Aorta (tissue), 5 donors: ENCODE results near the gene IL18BP. TPM values are rescaled to one million over a fixed set of nuclear protein-coding genes. Genes with fewer than 3 reads are reported as not detected.

Source experiments
- ATAC-seq: fragments of 200-7000 bp; cut with Tn5 transposase; one replicate; pipeline ENCODE4 v1.9.1; 2022; ENCODE audit warnings: moderate library complexity; ENCODE audit not compliant: low FRiP score
- DNase-seq, 2 donors: peaks; one replicate each; pipeline ENCODE4 v3.0.0-alpha.2; 2020
- H3K27ac ChIP-seq, 2 donors: one replicate each; pipeline ENCODE4 v1.5.1; 2013; ENCODE audit warnings: low read length in 2 of 2, mild to moderate bottlenecking in 2 of 2, moderate library complexity in 2 of 2, control low read depth in 1 of 2, inconsistent platforms in 1 of 2, low read depth in 1 of 2
- H3K27me3 ChIP-seq, 2 donors: one replicate each; pipeline ENCODE4 v1.6.1; 2013; ENCODE audit warnings: control low read depth in 1 of 2, low read length in 1 of 2, mild to moderate bottlenecking in 1 of 2, moderate library complexity in 1 of 2; ENCODE audit not compliant: insufficient read depth in 2 of 2, control insufficient read depth in 1 of 2
- H3K36me3 ChIP-seq, 2 donors: one replicate each; pipeline ENCODE4 v1.6.1; 2013; ENCODE audit warnings: control low read depth in 1 of 2, low read length in 1 of 2, mild to moderate bottlenecking in 1 of 2; ENCODE audit not compliant: insufficient read depth in 2 of 2, control insufficient read depth in 1 of 2
- H3K4me1 ChIP-seq, 2 donors: one replicate each; pipeline ENCODE4 v1.6.1; 2013; ENCODE audit warnings: low read length in 2 of 2, control low read depth in 1 of 2, mild to moderate bottlenecking in 1 of 2, moderate library complexity in 1 of 2; ENCODE audit not compliant: insufficient read depth in 2 of 2, control insufficient read depth in 1 of 2
- H3K4me3 ChIP-seq, 2 donors: one replicate each; pipeline ENCODE4 v1.5.1; 2013; ENCODE audit warnings: low read length in 2 of 2, control low read depth in 1 of 2, mild to moderate bottlenecking in 1 of 2
- H3K9me3 ChIP-seq: one replicate; pipeline ENCODE4 v1.6.1; 2013; ENCODE audit warnings: mild to moderate bottlenecking, low read length; ENCODE audit not compliant: control insufficient read depth
- WGBS, 2 donors: extraction: QIAGEN DNeasy Blood & Tissue Kit; methylation state at CpG; one replicate each; pipeline ENCODE4 v1.1.7; 2013; 5-methylcytosine and 5-hydroxymethylcytosine counted together
- intact Hi-C, 2 donors: fragments of 100-400 bp; cut with DNase I; formaldehyde crosslinking; loops; one replicate each; pipeline versions ENCODE4 v1.14.2 to v1.15.0; 2022
- polyA plus RNA-seq, 2 donors: library from polyadenylated mRNA; stranded (reverse); fragments of 200-250 nt; gene quantifications; one replicate each; pipeline ENCODE4 v1.2.3, GENCODE V29; 2013
- total RNA-seq, 2 donors: library from RNA; stranded (reverse); fragmentation: NEBNext Ultra II Directional; extraction: Animal tissue kit (Norgen Biotek cat#: 25700); gene quantifications; one replicate each; pipeline ENCODE4 v1.2.1, GENCODE V29; 2021
- donor health status: healthy with polysubstance abuse.
- donor health status: Bipolar disorder and iron deficiency.
- donor health status: DM: no; HTN: no; CAD: no.
- donor health status: DM: no; HTN: no; CAD: no.
- donor health status: DM: yes; HTN: yes; CAD: no.

Gene IL18BP
- total and polyA plus RNA-seq, 4 donors = 7.8 to 24.8 (median 12.8) TPM

DNA sequence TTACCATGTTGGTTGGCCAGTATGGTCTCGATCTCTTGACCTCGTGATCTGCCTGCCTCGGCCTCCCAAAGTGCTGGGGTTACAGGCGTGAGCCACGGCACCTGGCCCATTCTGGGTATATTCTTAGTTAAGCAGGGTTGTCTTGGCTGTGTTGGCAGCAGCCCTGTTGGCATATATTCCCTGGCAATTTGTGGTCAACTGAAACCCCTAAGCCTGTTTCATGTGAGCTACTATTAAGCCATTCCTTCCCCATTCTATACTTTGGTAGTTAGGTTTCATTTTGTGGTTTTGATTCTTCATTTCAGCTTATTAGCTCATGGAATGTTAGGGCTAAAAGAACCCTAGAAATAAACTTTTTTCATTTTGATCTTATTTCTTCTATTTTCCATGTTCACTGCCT is 22.2 kb upstream of the IL18BP start:
- H3K27ac ChIP-seq = no peak overlapping the region
- 72 to 73% methylated on average over 5 of the region's 5 CpGs for WGBS, 2 donors
- no peak for DNase-seq
- ATAC-seq = no peak
- H3K36me3 ChIP-seq = peaks cover 0 to 3% of the 10 kb centered on the region in 2 donors
- H3K9me3 ChIP-seq = no peaks in the 10 kb centered on the region
- no peak overlapping the region for H3K4me3 ChIP-seq
- intact Hi-C loops = loop anchor here in 1 of 2 donors (2.0 kb wide), 1 partner anchor 112 kb away; no protein-coding TSS in a partner anchor
- H3K4me1 ChIP-seq = no peaks in the 10 kb centered on the region
- H3K27me3 ChIP-seq = no peaks in the 10 kb centered on the region

DNA sequence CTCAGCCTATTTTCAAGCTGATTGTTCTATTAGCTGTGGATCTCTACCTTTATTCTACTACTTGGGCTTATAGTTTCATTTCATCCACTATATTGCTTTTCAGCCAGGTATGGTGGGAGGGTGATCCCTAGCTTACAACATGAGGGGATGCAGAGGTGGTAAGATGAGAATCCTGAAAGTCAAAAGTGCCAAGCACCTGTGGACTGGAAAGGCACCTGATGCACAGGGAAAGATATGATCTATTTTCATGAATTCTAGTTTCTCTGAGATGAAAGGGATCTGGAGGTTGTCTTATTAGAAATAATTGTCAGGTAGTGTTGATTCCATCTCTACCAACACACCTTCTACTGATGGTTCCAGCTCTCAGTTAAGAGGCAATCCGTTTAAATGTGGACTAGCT is 21.6 kb upstream of the IL18BP start:
- no peak for ATAC-seq
- peaks cover 0 to 3% of the 10 kb centered on the region in 2 donors for H3K36me3 ChIP-seq
- WGBS, 2 donors = 64 to 74% methylated on average over 1 of the region's 1 CpG
- H3K9me3 ChIP-seq = no peaks in the 10 kb centered on the region
- H3K4me3 ChIP-seq = no peak overlapping the region
- H3K4me1 ChIP-seq = no peaks in the 10 kb centered on the region
- no peak overlapping the region for H3K27ac ChIP-seq
- H3K27me3 ChIP-seq = no peaks in the 10 kb centered on the region
- no peak for DNase-seq
- intact Hi-C loops = loop anchor here in 1 of 2 donors (2.0 kb wide), 1 partner anchor 112 kb away; no protein-coding TSS in a partner anchor

GRCh38 chr11:71977743-71978418 is 20.8 kb upstream of the IL18BP start:
- DNase-seq (peak in 1 of 2 donors; percentile 60), ATAC-seq (peak; percentile 77)

DNA sequence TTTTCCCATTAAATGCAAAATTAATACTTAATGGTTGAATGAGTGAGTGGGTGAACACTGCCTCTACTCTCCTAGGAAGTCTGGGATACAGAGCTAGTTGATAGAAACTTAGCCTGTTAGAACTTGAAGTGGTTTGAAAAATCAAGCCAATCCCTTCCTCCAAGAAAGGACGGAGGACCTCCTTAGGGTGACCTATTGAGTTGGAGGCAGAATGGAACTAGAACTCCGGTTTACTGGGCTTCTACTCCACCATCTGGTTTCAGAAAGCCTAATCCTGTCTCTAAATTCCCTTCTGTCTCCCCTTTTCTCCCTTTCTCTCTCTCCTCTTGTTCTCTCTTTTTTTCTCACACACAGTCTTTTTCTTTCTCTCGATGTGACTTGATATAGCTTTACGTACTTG is 19.6 kb upstream of the IL18BP start:
- Histone ChIP-seq H3K36me3 (peaks cover 0 to 6% of the 10 kb centered on the region in 2 donors), H3K9me3 (no peaks in the 10 kb centered on the region), H3K4me1 (no peaks in the 10 kb centered on the region), H3K27ac (no peak overlapping the region), H3K4me3 (no peak overlapping the region), H3K27me3 (no peaks in the 10 kb centered on the region)
- no peak for ATAC-seq
- DNase-seq = no peak
- intact Hi-C loops = no loop called here
- WGBS, 2 donors = 91 to 92% methylated on average over 4 of the region's 4 CpGs

More at GRCh38 chr11:71977743-71978418, 20.8 kb upstream of the IL18BP start:
- Histone ChIP-seq H3K4me3 (no peak overlapping the region), H3K9me3 (no peaks in the 10 kb centered on the region), H3K27ac (no peak overlapping the region), H3K4me1 (no peaks in the 10 kb centered on the region), H3K27me3 (no peaks in the 10 kb centered on the region), H3K36me3 (peaks cover 0 to 3% of the 10 kb centered on the region in 2 donors)
- intact Hi-C loops = loop anchor here in 1 of 2 donors (2.0 kb wide), 1 partner anchor 111 kb away; no protein-coding TSS in a partner anchor
- 52 to 53% methylated on average over 7 of the region's 7 CpGs for WGBS, 2 donors

DNA sequence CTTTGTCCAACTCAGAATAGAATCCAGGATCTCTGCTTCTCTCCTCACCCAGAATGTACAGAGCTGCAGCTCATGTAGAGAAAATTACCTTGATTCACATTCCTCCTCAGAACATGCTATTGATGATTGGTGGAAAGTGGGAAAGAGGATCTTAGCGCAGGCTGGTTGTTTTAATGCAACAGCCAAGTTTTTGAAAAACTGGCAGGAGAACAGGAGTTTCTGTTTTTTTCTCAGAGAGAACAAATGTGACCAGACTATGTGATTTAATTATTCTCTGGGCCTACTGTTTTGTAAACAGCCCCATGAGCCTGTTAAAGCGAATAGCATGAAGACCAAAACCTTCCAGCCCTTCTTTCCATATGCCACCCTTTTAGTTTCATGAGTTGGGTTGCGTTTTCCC is 19.1 kb upstream of the IL18BP start:
- H3K9me3 ChIP-seq = no peaks in the 10 kb centered on the region
- intact Hi-C loops = no loop called here
- no peaks in the 10 kb centered on the region for H3K27me3 ChIP-seq
- DNase-seq (no peak), ATAC-seq (no peak)
- H3K4me3 ChIP-seq = no peak overlapping the region
- H3K27ac ChIP-seq = no peak overlapping the region
- no peaks in the 10 kb centered on the region for H3K4me1 ChIP-seq
- WGBS, 2 donors = 74 to 86% methylated on average over 3 of the region's 3 CpGs
- H3K36me3 ChIP-seq = peaks cover 0 to 6% of the 10 kb centered on the region in 2 donors

- Histone ChIP-seq H3K36me3 (peaks cover 0 to 2% of the 10 kb centered on the region in 2 donors), H3K4me1 (peaks cover 3 to 4% of the 10 kb centered on the region in 2 donors), H3K27ac (no peak overlapping the region), H3K9me3 (no peaks in the 10 kb centered on the region), H3K27me3 (no peaks in the 10 kb centered on the region), H3K4me3 (no peak overlapping the region)
- no peak for DNase-seq
- no peak for ATAC-seq
- 92 to 97% methylated on average over 2 of the region's 2 CpGs for WGBS, 2 donors
- intact Hi-C loops = no loop called here
Measured at GRCh38 chr11:71986131-71986530, 12.6 kb upstream of the IL18BP start.

DNA sequence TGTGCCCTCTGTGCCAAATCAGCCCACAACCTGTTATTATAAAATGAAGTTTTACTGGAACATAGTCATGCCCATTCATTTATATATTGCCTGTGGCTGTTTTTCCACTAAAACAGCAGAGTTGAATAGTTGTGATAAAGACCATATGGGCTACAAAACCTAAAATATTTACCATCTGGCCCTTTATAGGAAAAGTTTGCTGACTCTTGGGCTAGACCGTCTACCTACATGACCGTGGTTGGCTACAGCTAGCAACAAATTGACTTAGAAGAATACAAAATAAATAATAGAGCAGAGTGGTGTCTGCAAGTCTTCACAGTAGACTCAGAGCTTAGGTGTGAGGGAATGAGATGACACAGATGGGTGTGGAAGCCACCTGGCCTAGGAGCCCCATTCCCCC is 11.2 kb upstream of the IL18BP start:
- DNase-seq = no peak
- intact Hi-C loops = no loop called here
- peaks cover 3 to 4% of the 10 kb centered on the region in 2 donors for H3K4me1 ChIP-seq
- H3K9me3 ChIP-seq = no peaks in the 10 kb centered on the region
- H3K27ac ChIP-seq = peak overlapping the region in 1 of 2 donors; percentile 77
- no peaks in the 10 kb centered on the region for H3K27me3 ChIP-seq
- no peak overlapping the region for H3K4me3 ChIP-seq
- ATAC-seq = no peak
- WGBS, 2 donors = 5 to 10% methylated on average over 2 of the region's 2 CpGs
- peaks cover 0 to 2% of the 10 kb centered on the region in 2 donors for H3K36me3 ChIP-seq

GRCh38 chr11:71988050-71988449 is 10.7 kb upstream of the IL18BP start:
- WGBS, 2 donors = 4 to 7% methylated on average over 3 of the region's 3 CpGs
- H3K27ac ChIP-seq = peak overlapping the region in 1 of 2 donors; percentile 77
- intact Hi-C loops = no loop called here
- H3K4me3 ChIP-seq = no peak overlapping the region
- H3K36me3 ChIP-seq = peaks cover 0 to 2% of the 10 kb centered on the region in 2 donors
- H3K9me3 ChIP-seq = no peaks in the 10 kb centered on the region
- DNase-seq (no peak), ATAC-seq (no peak)
- H3K4me1 ChIP-seq = peaks cover 3 to 4% of the 10 kb centered on the region in 2 donors
- no peaks in the 10 kb centered on the region for H3K27me3 ChIP-seq

- no peaks in the 10 kb centered on the region for H3K36me3 ChIP-seq
- DNase-seq (no peak), ATAC-seq (no peak)
- H3K9me3 ChIP-seq = no peaks in the 10 kb centered on the region
- no peak overlapping the region for H3K4me3 ChIP-seq
- no peak overlapping the region for H3K27ac ChIP-seq
- WGBS, 2 donors = 55% methylated on average over 3 of the region's 3 CpGs
- H3K27me3 ChIP-seq = no peaks in the 10 kb centered on the region
- H3K4me1 ChIP-seq = peaks cover 3 to 4% of the 10 kb centered on the region in 2 donors
- intact Hi-C loops = no loop called here
Measured at GRCh38 chr11:71990701-71991100, 8.0 kb upstream of the IL18BP start.
